Measurements from ENCODE around the gene TM2D3.

TM2D3 gene

DNA sequence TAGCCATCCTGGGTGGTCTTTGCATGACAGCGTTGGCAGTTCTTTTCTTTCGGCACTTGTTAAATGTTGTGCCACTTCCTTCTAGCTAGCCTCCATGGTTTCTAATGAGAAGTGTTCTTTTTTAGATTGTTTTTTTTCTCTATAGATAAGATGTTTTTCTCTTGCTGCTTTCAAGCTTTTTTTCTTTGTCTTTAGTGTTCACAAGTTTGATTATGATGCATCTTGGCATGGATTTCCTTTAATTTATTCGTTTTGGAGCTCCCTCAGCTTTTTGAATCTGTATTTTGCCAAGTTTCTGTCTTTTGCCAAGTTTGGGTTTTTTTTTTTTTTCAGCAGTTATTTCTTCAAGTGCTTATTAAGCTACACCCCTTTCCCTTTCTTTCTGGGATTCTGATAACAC, 53.1 kb downstream of the TM2D3 start:
- DNase-seq, result no peak

DNA sequence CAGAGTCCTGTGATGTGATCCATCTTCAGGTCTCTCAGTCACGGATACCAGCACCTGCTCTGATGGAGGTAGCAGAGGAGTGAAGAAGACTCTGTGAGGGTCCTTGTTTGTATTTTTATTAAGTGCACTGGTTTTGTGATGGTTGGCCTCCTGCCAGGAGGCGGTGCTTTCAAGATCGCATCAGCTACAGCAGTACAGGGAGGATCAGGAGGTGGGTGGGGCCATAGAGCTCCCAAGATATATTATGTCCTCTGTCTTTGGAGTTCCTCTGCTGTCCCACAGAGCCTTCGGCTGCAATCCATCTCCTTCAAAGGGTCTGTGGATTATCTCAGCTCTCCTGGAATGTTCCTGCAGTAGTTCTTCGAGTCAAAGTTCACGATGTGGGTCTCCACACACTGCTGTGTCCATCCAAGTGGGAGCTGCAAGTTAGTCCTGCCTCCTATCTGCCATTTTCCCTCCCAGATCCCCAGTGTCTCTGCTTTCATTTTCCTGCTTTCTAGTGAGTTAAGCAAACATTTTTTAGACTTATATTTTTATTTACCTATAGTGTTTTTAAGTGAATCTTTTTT, 54.7 kb downstream of the TM2D3 start:
- DNase-seq, result no peak

GRCh38 chr15:101596633-101597032, 55.5 kb downstream of the TM2D3 start:
- no peak for DNase-seq

Data from activated CD4-positive, alpha-beta T cell treated with anti-CD3 and anti-CD28 coated beads, Interleukin-2, Interleukin-6, amounts not matched to agents 100 ng/mL and 50 ng/mL, durations not matched to agents 16 hours and 8 hours (primary cell).